T-helper 2 cell treated with Interferon-gamma antibody and Interleukin-4, amounts not matched to agents 5 μg/mL and 100 μg/mL, for 36 hours (primary cell): Measurements from ENCODE around the gene IGSF9.
"Not testable (repeated sequence)": the region's sequence is repeated elsewhere in the genome, so short reads cannot be mapped to it uniquely, and the experiment has no call there.

Experiments used
- DNase-seq: peaks from one replicate; pipeline ENCODE4 v3.0.0; 2021; ENCODE audit warnings: low spot score
- H3K27ac Mint-ChIP-seq: one replicate; pipeline ENCODE4 v1.8.0; 2021; ENCODE audit warnings: mild to moderate bottlenecking, mixed read lengths
- H3K27me3 Mint-ChIP-seq: one replicate; pipeline ENCODE4 v1.8.0; 2021; ENCODE audit warnings: low read depth, mixed read lengths
- H3K36me3 Mint-ChIP-seq: one replicate; pipeline ENCODE4 v1.8.0; 2021; ENCODE audit warnings: low read depth, mixed read lengths
- H3K4me1 Mint-ChIP-seq: one replicate; pipeline ENCODE4 v1.8.0; 2021; ENCODE audit warnings: low read depth, mixed read lengths
- H3K4me3 Mint-ChIP-seq: one replicate; pipeline ENCODE4 v1.8.0; 2022; ENCODE audit warnings: mild to moderate bottlenecking, moderate library complexity, mixed read lengths
- H3K9me3 Mint-ChIP-seq: one replicate; pipeline ENCODE4 v1.8.0; 2021; ENCODE audit warnings: mixed read lengths

Gene IGSF9

GRCh38 chr1:159902541-159902940, 42.9 kb downstream of the IGSF9 start:
- H3K36me3 Mint-ChIP-seq: peaks cover 3% of the 10 kb centered on the region
- no peak overlapping the region for H3K27ac Mint-ChIP-seq
- no peak for DNase-seq
- H3K4me1 Mint-ChIP-seq: peaks cover 7% of the 10 kb centered on the region
- peaks cover 2% of the 10 kb centered on the region for H3K27me3 Mint-ChIP-seq
- no peak overlapping the region for H3K4me3 Mint-ChIP-seq
- H3K9me3 Mint-ChIP-seq: peaks cover 6% of the 10 kb centered on the region

- DNase-seq: no peak
- H3K9me3 Mint-ChIP-seq: peaks cover 6% of the 10 kb centered on the region
- peaks cover 6% of the 10 kb centered on the region for H3K4me1 Mint-ChIP-seq
- peaks cover 7% of the 10 kb centered on the region for H3K27me3 Mint-ChIP-seq
- H3K4me3 Mint-ChIP-seq: no peak overlapping the region
- H3K36me3 Mint-ChIP-seq: peaks cover 3% of the 10 kb centered on the region
- H3K27ac Mint-ChIP-seq: no peak overlapping the region
Observed at GRCh38 chr1:159900755-159901360, 44.6 kb downstream of the IGSF9 start.

- Mint-ChIP-seq H3K27ac (peak within 1 kb of the TSS; percentile 13), H3K36me3 (peaks cover 2% of the 10 kb centered on the region)
- no peak for DNase-seq
Observed at GRCh38 chr1:159900086-159900680, 45.2 kb downstream of the IGSF9 start, which contains the start of gene CFAP45. TSS of gene CFAP45 (minus strand) at chr1:159900165. CDS start at chr1:159900098, 67 bp downstream.

GRCh38 chr1:159899634-159900033, 45.8 kb downstream of the IGSF9 start:
- DNase-seq, H3K36me3 Mint-ChIP-seq, H3K9me3 Mint-ChIP-seq, H3K4me1 Mint-ChIP-seq, H3K4me3 Mint-ChIP-seq: not testable (repeated sequence)
- Mint-ChIP-seq H3K27ac (peak overlapping the region; percentile 13), H3K27me3 (peaks cover 17% of the 10 kb centered on the region)

More at GRCh38 chr1:159900086-159900680, 45.2 kb downstream of the IGSF9 start, which contains the start of gene CFAP45:
- Mint-ChIP-seq H3K9me3 (peaks cover 6% of the 10 kb centered on the region), H3K27me3 (peaks cover 13% of the 10 kb centered on the region), H3K4me1 (peaks cover 6% of the 10 kb centered on the region), H3K4me3 (no peak within 1 kb of the TSS)

- Mint-ChIP-seq H3K27ac (no peak overlapping the region), H3K36me3 (peaks cover 2% of the 10 kb centered on the region), H3K27me3 (peaks cover 19% of the 10 kb centered on the region), H3K4me1 (peaks cover 6% of the 10 kb centered on the region), H3K4me3 (no peak overlapping the region), H3K9me3 (peaks cover under 1% of the 10 kb centered on the region)
- no peak for DNase-seq
Observed at GRCh38 chr1:159898527-159898926, 46.9 kb downstream of the IGSF9 start.

- Mint-ChIP-seq H3K27ac (no peak overlapping the region), H3K27me3 (peaks cover 23% of the 10 kb centered on the region), H3K9me3 (no peaks in the 10 kb centered on the region), H3K4me3 (no peak overlapping the region), H3K36me3 (no peaks in the 10 kb centered on the region), H3K4me1 (peaks cover 5% of the 10 kb centered on the region)
- no peak for DNase-seq
Observed at GRCh38 chr1:159897962-159898361, 47.5 kb downstream of the IGSF9 start.

- Mint-ChIP-seq H3K27ac (no peak overlapping the region), H3K36me3 (no peaks in the 10 kb centered on the region), H3K27me3 (peaks cover 23% of the 10 kb centered on the region), H3K9me3 (no peaks in the 10 kb centered on the region), H3K4me3 (no peak overlapping the region), H3K4me1 (peaks cover 6% of the 10 kb centered on the region)
- no peak for DNase-seq
Observed at GRCh38 chr1:159896546-159896930, 48.9 kb downstream of the IGSF9 start.

GRCh38 chr1:159895836-159896545, 49.4 kb downstream of the IGSF9 start:
- Mint-ChIP-seq H3K4me3 (no peak overlapping the region), H3K4me1 (peaks cover 6% of the 10 kb centered on the region), H3K27me3 (peaks cover 23% of the 10 kb centered on the region), H3K27ac (no peak overlapping the region), H3K9me3 (no peaks in the 10 kb centered on the region), H3K36me3 (no peaks in the 10 kb centered on the region)
- DNase-seq: no peak

GRCh38 chr1:159895286-159895685, 50.1 kb downstream of the IGSF9 start:
- DNase-seq: no peak
- H3K27me3 Mint-ChIP-seq: peaks cover 23% of the 10 kb centered on the region
- peaks cover 3% of the 10 kb centered on the region for H3K4me1 Mint-ChIP-seq
- H3K27ac Mint-ChIP-seq: no peak overlapping the region
- no peak overlapping the region for H3K4me3 Mint-ChIP-seq
- H3K9me3 Mint-ChIP-seq: no peaks in the 10 kb centered on the region
- no peaks in the 10 kb centered on the region for H3K36me3 Mint-ChIP-seq

GRCh38 chr1:159892944-159893343, 52.5 kb downstream of the IGSF9 start:
- H3K4me3 Mint-ChIP-seq: no peak overlapping the region
- H3K36me3 Mint-ChIP-seq: no peaks in the 10 kb centered on the region
- peaks cover 12% of the 10 kb centered on the region for H3K4me1 Mint-ChIP-seq
- DNase-seq: no peak
- no peak overlapping the region for H3K27ac Mint-ChIP-seq
- no peaks in the 10 kb centered on the region for H3K9me3 Mint-ChIP-seq
- peaks cover 21% of the 10 kb centered on the region for H3K27me3 Mint-ChIP-seq

- Mint-ChIP-seq H3K27me3 (peaks cover 21% of the 10 kb centered on the region), H3K36me3 (no peaks in the 10 kb centered on the region), H3K4me1 (peaks cover 12% of the 10 kb centered on the region), H3K9me3 (no peaks in the 10 kb centered on the region), H3K4me3 (no peak overlapping the region), H3K27ac (no peak overlapping the region)
- peak; percentile 70 for DNase-seq
Observed at GRCh38 chr1:159891275-159892157, 53.9 kb downstream of the IGSF9 start.

GRCh38 chr1:159890390-159890789, 55.0 kb downstream of the IGSF9 start:
- Mint-ChIP-seq H3K4me3 (no peak overlapping the region), H3K27me3 (peaks cover 12% of the 10 kb centered on the region), H3K27ac (no peak overlapping the region)

GRCh38 chr1:159889821-159890252, 55.6 kb downstream of the IGSF9 start:
- Mint-ChIP-seq H3K4me1 (peaks cover 12% of the 10 kb centered on the region), H3K27me3 (peaks cover 7% of the 10 kb centered on the region), H3K4me3 (no peak overlapping the region), H3K9me3 (no peaks in the 10 kb centered on the region), H3K27ac (no peak overlapping the region), H3K36me3 (no peaks in the 10 kb centered on the region)
- no peak for DNase-seq

More at GRCh38 chr1:159890390-159890789, 55.0 kb downstream of the IGSF9 start:
- Mint-ChIP-seq H3K36me3 (no peaks in the 10 kb centered on the region), H3K9me3 (no peaks in the 10 kb centered on the region), H3K4me1 (peaks cover 12% of the 10 kb centered on the region)
- DNase-seq: no peak
